Measurements from ENCODE around the gene FKBP5. TPM values are rescaled to one million over a fixed set of nuclear protein-coding genes. Genes with fewer than 3 reads are reported as not detected.
A peak's percentile ranks its signal among the peaks of the same experiment; 100 is the strongest.

FKBP5 gene
- total RNA-seq, 3 donors from 2014 or later (not counting 1 experiment from before 2014, with no cell fraction given) = 15.5 to 30.2 (median 27.3) TPM

DNA sequence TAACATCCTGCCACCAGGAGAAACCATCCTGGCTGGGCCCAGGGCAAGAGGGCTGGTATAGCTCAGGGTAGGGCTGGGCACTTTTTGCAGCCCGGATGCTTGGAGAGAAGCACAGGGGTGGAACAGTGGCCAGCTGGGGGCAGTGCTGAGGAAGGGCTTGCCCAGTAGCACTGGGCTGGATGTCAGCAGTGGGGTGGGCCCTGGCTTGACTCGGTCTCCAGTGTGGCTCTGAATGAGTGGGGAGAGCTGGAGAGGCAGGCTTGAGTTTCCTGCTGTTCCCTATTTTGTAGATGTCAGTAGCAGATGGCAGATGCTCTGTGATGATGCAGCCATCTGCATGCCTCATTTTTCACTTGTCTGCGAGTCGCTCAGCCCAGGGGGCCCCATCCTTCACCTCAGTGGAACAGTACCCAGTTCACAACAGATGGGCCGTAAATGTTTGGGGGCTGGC lies 119.7 kb downstream of the FKBP5 start:
- Mint-ChIP-seq H3K4me3 (no peak overlapping the region), H3K4me1 (no peaks in the 10 kb centered on the region), H3K27me3 (ENCODE audit: low read depth in 2 of 2) (peaks cover 0 to 8% of the 10 kb centered on the region in 2 donors), H3K36me3 (no peaks in the 10 kb centered on the region), H3K9me3 (no peaks in the 10 kb centered on the region), H3K27ac (no peak overlapping the region)
- TF ChIP-seq, protein P1, sequence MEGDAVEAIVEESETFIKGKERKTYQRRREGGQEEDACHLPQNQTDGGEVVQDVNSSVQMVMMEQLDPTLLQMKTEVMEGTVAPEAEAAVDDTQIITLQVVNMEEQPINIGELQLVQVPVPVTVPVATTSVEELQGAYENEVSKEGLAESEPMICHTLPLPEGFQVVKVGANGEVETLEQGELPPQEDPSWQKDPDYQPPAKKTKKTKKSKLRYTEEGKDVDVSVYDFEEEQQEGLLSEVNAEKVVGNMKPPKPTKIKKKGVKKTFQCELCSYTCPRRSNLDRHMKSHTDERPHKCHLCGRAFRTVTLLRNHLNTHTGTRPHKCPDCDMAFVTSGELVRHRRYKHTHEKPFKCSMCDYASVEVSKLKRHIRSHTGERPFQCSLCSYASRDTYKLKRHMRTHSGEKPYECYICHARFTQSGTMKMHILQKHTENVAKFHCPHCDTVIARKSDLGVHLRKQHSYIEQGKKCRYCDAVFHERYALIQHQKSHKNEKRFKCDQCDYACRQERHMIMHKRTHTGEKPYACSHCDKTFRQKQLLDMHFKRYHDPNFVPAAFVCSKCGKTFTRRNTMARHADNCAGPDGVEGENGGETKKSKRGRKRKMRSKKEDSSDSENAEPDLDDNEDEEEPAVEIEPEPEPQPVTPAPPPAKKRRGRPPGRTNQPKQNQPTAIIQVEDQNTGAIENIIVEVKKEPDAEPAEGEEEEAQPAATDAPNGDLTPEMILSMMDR (IDR thresholded peaks at IDR 0.05) = no peak
- H3K27me3 ChIP-seq (ENCODE audit: control insufficient read depth, insufficient read depth, low read length) = no peaks in the 10 kb centered on the region
- peak in 2 of 3 donors; percentile 44 to 57 for ATAC-seq
- 90% methylated on average over 5 of the region's 5 CpGs for WGBS (ENCODE audit: insufficient coverage)
- intact Hi-C loops (cut with micrococcal nuclease) = no loop called here
- no peaks in the 10 kb centered on the region for H3K9me3 ChIP-seq (ENCODE audit: control insufficient read depth, insufficient read depth, low read length)
- H3K4me1 ChIP-seq (ENCODE audit: control insufficient read depth, insufficient read depth, low read length) = no peaks in the 10 kb centered on the region
- no peak overlapping the region for H3K4me3 ChIP-seq (ENCODE audit: low read length)
- DNase-seq = peak in 1 of 2 donors; percentile 52
- no peak overlapping the region for H3K27ac ChIP-seq (ENCODE audit: low read length)
- H3K36me3 ChIP-seq (ENCODE audit: control insufficient read depth, insufficient read depth, low read length) = peaks cover 2% of the 10 kb centered on the region

DNA sequence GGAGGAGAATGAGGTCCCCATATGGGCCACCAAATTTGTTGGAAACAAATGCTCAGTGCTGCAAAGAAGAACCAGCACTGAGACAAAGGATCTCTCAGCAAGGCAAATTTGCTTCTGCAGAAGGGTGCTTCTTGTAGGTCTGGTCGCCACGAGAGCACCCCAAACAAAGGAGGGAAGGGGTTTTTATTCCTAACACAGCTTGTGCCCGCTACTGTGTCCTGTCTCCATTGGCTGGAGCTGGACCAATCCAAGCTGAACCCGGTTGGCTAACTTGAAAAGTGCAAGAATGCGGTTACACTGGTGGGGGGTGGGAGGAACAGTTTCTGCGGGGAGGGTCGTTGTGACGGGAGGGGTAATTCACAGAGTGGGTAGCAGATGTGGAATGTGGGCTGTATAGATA lies 121.9 kb downstream of the FKBP5 start:
- Histone ChIP-seq H3K27me3 (ENCODE audit: control insufficient read depth, insufficient read depth, low read length) (no peaks in the 10 kb centered on the region), H3K9me3 (ENCODE audit: control insufficient read depth, insufficient read depth, low read length) (no peaks in the 10 kb centered on the region), H3K4me3 (ENCODE audit: low read length) (no peak overlapping the region), H3K4me1 (ENCODE audit: control insufficient read depth, insufficient read depth, low read length) (no peaks in the 10 kb centered on the region), H3K27ac (ENCODE audit: low read length) (no peak overlapping the region), H3K36me3 (ENCODE audit: control insufficient read depth, insufficient read depth, low read length) (no peaks in the 10 kb centered on the region)
- Mint-ChIP-seq H3K4me3 (no peak overlapping the region), H3K36me3 (no peaks in the 10 kb centered on the region), H3K4me1 (no peaks in the 10 kb centered on the region), H3K9me3 (no peaks in the 10 kb centered on the region), H3K27me3 (ENCODE audit: low read depth in 2 of 2) (peaks cover 9 to 10% of the 10 kb centered on the region in 2 donors), H3K27ac (no peak overlapping the region)
- DNase-seq (no peak), ATAC-seq (no peak)
- TF ChIP-seq, protein P1 (IDR thresholded peaks at IDR 0.05) = no peak
- 83% methylated on average over 8 of the region's 8 CpGs for WGBS (ENCODE audit: insufficient coverage)
- intact Hi-C loops (cut with micrococcal nuclease) = no loop called here

DNA sequence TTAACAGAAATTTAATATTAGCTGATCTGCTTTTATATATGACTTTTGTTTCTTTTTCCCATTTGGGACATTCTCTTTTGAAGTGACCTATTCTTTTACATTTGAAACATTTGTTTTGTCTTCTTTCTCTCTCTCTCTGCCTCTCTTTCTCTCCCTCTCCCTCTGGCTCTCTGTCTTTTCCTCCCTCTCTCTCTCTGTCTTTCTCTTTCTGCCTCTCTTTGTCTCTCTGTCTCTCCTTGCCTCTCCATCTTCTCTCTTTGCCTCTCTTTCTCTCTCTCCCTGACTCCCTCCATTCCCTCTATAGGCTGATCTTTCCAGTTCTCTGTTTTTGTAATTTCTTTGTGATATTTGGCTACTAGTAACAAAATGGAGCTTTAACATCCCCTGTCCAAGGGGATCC lies 124.0 kb downstream of the FKBP5 start:
- H3K36me3 Mint-ChIP-seq = no peaks in the 10 kb centered on the region
- ATAC-seq = no peak
- intact Hi-C loops (cut with micrococcal nuclease) = no loop called here
- H3K9me3 ChIP-seq (ENCODE audit: control insufficient read depth, insufficient read depth, low read length) = no peaks in the 10 kb centered on the region
- no peak overlapping the region for H3K27ac ChIP-seq (ENCODE audit: low read length)
- H3K36me3 ChIP-seq (ENCODE audit: control insufficient read depth, insufficient read depth, low read length) = no peaks in the 10 kb centered on the region
- H3K27ac Mint-ChIP-seq = no peak overlapping the region
- H3K27me3 Mint-ChIP-seq (ENCODE audit: low read depth in 2 of 2) = peaks cover 9 to 12% of the 10 kb centered on the region in 2 donors
- H3K4me3 Mint-ChIP-seq = no peak overlapping the region
- no peaks in the 10 kb centered on the region for H3K4me1 Mint-ChIP-seq
- TF ChIP-seq, protein P1 (IDR thresholded peaks at IDR 0.05) = no peak
- no peaks in the 10 kb centered on the region for H3K27me3 ChIP-seq (ENCODE audit: control insufficient read depth, insufficient read depth, low read length)
- no peak for DNase-seq
- H3K4me3 ChIP-seq (ENCODE audit: low read length) = no peak overlapping the region
- H3K9me3 Mint-ChIP-seq = no peaks in the 10 kb centered on the region
- no peaks in the 10 kb centered on the region for H3K4me1 ChIP-seq (ENCODE audit: control insufficient read depth, insufficient read depth, low read length)

DNA sequence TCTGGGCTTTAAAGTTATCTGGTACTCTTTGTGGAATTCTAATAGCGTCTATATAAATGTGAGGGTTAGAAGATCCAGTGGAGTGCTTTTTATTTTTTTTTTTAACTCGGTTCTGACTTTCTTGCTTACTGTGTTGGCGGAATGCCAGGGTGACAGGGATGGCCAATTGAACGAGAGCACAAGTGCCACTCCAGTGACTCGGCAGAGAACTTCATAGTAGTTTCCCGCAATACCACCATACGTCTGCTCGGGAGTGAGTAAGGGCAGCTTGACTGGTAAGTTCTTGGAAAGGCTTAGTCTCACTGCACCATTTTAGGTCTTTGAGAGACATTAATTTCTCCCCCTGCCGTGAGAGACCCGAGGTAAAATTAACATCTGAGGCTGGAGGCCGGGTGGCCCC lies 126.7 kb downstream of the FKBP5 start:
- Mint-ChIP-seq H3K27ac (no peak overlapping the region), H3K4me3 (no peak overlapping the region), H3K27me3 (ENCODE audit: low read depth in 2 of 2) (peaks cover 9 to 12% of the 10 kb centered on the region in 2 donors), H3K4me1 (no peaks in the 10 kb centered on the region), H3K9me3 (no peaks in the 10 kb centered on the region), H3K36me3 (no peaks in the 10 kb centered on the region)
- Histone ChIP-seq H3K9me3 (ENCODE audit: control insufficient read depth, insufficient read depth, low read length) (no peaks in the 10 kb centered on the region), H3K4me3 (ENCODE audit: low read length) (no peak overlapping the region), H3K27me3 (ENCODE audit: control insufficient read depth, insufficient read depth, low read length) (no peaks in the 10 kb centered on the region), H3K36me3 (ENCODE audit: control insufficient read depth, insufficient read depth, low read length) (no peaks in the 10 kb centered on the region), H3K27ac (ENCODE audit: low read length) (no peak overlapping the region), H3K4me1 (ENCODE audit: control insufficient read depth, insufficient read depth, low read length) (no peaks in the 10 kb centered on the region)
- intact Hi-C loops (cut with micrococcal nuclease) = no loop called here
- ATAC-seq (no peak), DNase-seq (no peak)
- WGBS (ENCODE audit: insufficient coverage) = 76% methylated on average over 11 of the region's 11 CpGs
- TF ChIP-seq, protein P1 (IDR thresholded peaks at IDR 0.05) = no peak
